Mucosa of stomach (tissue), 1 donor: ENCODE measurements around the gene RBBP8.

ENCODE experiments used
- H3K27me3 ChIP-seq: one replicate; pipeline ENCODE4 v1.7.0; 2013; ENCODE audit warnings: mild to moderate bottlenecking, low read length; ENCODE audit not compliant: control insufficient read depth, insufficient read depth
- H3K36me3 ChIP-seq: one replicate; pipeline ENCODE4 v1.7.0; 2013; ENCODE audit warnings: low read length; ENCODE audit not compliant: control insufficient read depth, insufficient read depth
- H3K4me1 ChIP-seq: one replicate; pipeline ENCODE4 v1.7.0; 2013; ENCODE audit warnings: mild to moderate bottlenecking, low read length; ENCODE audit not compliant: control insufficient read depth, insufficient read depth
- H3K4me3 ChIP-seq: one replicate; pipeline ENCODE4 v1.7.0; 2013; ENCODE audit warnings: low read length
- H3K9ac ChIP-seq: one replicate; pipeline ENCODE4 v1.7.0; 2013; ENCODE audit warnings: mild to moderate bottlenecking, low read length, moderate library complexity
- H3K9me3 ChIP-seq: one replicate; pipeline ENCODE4 v1.7.0; 2013; ENCODE audit warnings: mild to moderate bottlenecking, low read length, moderate library complexity; ENCODE audit not compliant: control insufficient read depth
- donor health status: Pancreatic carcinoma.

The RBBP8 gene

DNA sequence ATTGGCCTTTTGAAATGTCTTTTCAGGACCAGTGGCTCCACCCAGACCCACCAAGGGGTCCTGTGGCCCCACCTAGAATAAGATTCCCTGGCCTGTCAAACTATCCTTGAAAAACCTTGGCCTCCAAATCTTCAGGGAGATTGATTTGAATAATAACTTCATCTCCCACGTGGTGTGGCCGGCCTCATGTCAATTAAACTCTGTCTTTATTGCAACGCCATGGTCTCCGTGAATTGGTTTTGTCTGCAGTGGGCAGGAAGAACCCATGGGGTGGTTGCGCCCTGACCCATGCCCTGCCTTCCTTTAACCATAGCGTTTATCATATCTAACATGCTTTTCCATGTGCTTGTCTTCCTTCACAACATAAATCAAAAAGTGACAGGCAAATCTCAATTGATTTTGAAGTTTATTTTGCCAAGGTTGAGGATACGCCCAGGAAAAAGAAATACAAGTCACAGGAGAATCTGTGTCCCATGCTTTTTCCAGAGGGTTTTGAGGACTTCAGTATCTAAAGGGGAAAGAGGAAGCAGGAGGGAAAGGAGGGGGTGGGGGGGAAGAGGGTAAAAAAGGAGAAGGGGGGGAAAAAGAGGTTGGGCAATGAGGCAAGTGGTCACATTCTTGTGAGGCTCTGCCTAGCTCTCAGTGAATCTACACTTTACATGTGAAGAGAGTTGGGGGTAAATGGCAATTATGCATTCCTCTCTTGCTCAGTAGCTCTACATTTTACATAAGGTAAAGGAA is 135.6 kb downstream of the RBBP8 start:
- Histone ChIP-seq H3K9me3 (no peaks in the 10 kb centered on the region), H3K27me3 (no peaks in the 10 kb centered on the region), H3K4me1 (peaks cover 40% of the 10 kb centered on the region), H3K36me3 (no peaks in the 10 kb centered on the region), H3K9ac (peak overlapping the region; percentile 4), H3K4me3 (no peak overlapping the region)

DNA sequence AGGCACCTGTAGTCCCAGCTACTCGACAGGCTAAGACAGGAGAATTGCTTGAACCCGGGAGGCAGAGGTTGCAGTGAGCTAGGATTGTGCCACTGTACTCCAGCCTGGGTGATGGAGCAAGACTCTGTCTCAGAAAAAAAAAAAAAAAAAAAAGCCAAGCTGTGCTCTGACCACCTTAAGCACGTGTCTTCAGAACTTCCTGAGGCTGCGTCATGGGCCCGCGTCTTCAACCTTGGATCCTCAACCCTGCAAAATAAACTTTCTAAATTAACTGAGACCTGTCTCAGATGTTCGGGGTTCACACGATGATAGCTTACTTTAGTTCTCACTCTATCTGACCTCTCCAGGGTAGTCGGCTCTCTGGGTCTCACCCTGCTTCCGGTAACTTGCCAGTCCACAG is 136.4 kb downstream of the RBBP8 start:
- Histone ChIP-seq H3K9me3 (no peaks in the 10 kb centered on the region), H3K27me3 (no peaks in the 10 kb centered on the region), H3K4me3 (no peak overlapping the region)

DNA sequence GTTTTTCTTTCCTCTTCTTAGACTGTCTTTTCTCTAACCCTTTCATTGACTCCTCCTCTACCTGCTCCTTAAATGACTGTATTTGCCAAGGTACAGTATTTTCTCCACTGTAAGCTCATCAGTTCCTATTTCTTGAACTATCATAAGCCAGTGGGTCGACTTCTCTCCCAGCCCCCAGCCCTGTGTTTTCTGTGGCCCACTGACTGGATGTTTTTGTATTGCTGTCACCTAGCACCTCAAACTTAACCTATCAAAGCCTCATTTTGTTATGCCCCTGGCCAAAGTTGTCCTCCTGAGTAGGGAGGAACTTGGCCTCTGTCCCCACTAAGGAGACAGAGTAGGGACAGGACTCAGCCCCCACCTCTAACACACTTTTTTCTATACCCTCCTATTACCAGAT is 136.8 kb downstream of the RBBP8 start:
- Histone ChIP-seq H3K4me1 (peaks cover 47% of the 10 kb centered on the region), H3K4me3 (no peak overlapping the region), H3K36me3 (no peaks in the 10 kb centered on the region), H3K27me3 (no peaks in the 10 kb centered on the region), H3K9me3 (no peaks in the 10 kb centered on the region), H3K9ac (no peak overlapping the region)

More for the DNA sequence above, 136.4 kb downstream of the RBBP8 start:
- no peak overlapping the region for H3K9ac ChIP-seq
- peaks cover 47% of the 10 kb centered on the region for H3K4me1 ChIP-seq
- H3K36me3 ChIP-seq, result no peaks in the 10 kb centered on the region

DNA sequence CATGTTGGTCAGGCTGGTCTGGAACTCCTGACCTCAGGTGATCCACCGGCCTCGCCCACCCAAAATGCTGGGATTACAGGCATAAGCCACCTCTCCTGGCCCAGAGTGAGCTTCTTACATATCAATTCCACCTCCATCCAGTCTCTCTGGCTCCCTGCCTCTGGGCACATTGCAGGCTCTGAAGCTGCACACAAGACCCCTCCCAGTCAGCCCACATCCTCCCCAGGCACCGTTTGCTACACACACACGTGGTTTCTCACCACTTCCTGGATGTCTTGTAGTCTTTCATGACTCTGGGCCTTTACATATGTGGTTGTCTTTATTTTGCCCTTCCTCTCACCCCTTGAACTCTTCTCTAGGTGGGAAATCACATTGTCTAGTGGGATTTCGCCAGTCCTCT is 138.2 kb downstream of the RBBP8 start:
- no peak overlapping the region for H3K4me3 ChIP-seq
- H3K9ac ChIP-seq, result no peak overlapping the region
- H3K36me3 ChIP-seq, result no peaks in the 10 kb centered on the region
- no peaks in the 10 kb centered on the region for H3K27me3 ChIP-seq
- H3K4me1 ChIP-seq, result peaks cover 41% of the 10 kb centered on the region
- H3K9me3 ChIP-seq, result no peaks in the 10 kb centered on the region

DNA sequence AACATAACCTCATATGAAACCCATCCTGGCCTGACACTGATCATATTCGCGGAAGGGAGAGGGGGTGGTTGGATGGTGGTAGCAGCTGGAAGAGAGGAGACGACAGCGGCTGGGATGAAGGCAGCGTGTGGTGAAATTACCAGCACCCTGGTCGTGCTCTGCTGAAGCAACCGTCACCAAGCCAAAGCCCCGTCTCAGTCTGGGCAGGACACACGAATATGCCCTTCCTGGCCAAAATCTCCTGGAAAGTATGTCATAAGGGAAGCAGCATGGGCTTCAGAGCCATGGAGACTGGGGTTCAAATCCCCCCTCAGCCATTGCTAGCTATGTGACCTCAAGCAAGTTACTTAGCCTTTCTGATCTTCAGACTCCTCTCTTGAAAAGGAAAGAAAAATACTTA is 139.0 kb downstream of the RBBP8 start:
- H3K9ac ChIP-seq, result no peak overlapping the region
- H3K36me3 ChIP-seq, result no peaks in the 10 kb centered on the region
- H3K9me3 ChIP-seq, result no peaks in the 10 kb centered on the region
- no peak overlapping the region for H3K4me3 ChIP-seq
- peaks cover 35% of the 10 kb centered on the region for H3K4me1 ChIP-seq
- no peaks in the 10 kb centered on the region for H3K27me3 ChIP-seq

DNA sequence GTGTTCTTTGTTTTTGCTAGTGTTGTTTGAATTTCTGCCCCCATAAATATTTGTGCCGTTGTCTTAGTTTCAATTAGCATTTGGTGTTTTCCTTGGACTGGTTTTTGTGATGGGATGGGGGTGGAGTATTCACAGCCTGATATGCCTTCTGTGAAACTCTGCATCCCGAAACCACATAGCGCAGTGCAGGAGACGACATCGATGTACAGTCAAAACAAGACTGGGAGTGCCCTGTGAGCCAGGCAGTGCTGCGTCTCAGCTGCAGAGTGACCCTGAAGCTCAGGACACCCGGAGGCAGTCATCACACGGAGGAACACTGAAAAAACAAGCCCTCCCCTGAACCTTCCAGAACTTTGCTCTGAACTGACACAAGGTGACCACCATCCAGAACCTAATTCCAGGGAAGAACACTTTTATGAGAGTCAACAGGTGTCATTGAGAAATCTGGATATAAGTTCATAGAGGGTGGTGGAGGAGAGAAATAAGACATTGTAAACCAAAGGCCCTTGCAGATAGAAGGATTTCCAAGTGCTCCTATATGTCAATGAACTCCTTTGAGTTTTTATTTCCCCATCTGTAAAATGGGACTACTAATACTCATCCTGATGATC is 141.0 kb downstream of the RBBP8 start:
- Histone ChIP-seq H3K9ac (no peak overlapping the region), H3K4me3 (no peak overlapping the region), H3K36me3 (no peaks in the 10 kb centered on the region), H3K27me3 (no peaks in the 10 kb centered on the region), H3K9me3 (no peaks in the 10 kb centered on the region), H3K4me1 (peaks cover 37% of the 10 kb centered on the region)
